ENCODE measurements around the gene TCERG1L. TPM values are rescaled to one million over a fixed set of nuclear protein-coding genes. Genes with fewer than 3 reads are reported as not detected.
"Not testable (repeated sequence)": the region's sequence is repeated elsewhere in the genome, so short reads cannot be mapped to it uniquely, and the experiment has no call there.

TCERG1L gene
- total RNA-seq, 4 donors from 2014 or later: 0.41 TPM; not detected in 3

- Histone ChIP-seq H3K9me3 (no peaks in the 10 kb centered on the region), H3K4me3 (no peak overlapping the region), H3K4me1 (no peaks in the 10 kb centered on the region), H3K27me3 (no peaks in the 10 kb centered on the region), H3K27ac (no peak overlapping the region), H3K36me3 (no peaks in the 10 kb centered on the region)
- DNase-seq: no peak
- TF ChIP-seq POLR2A (IDR thresholded peaks at IDR 0.05) (no peak), CTCF (IDR thresholded peaks at IDR 0.05) (no peak)
- intact Hi-C loops (cut with DNase I; ENCODE audit: low total_unique reads): no loop called here
Measured at GRCh38 chr10:131240691-131241090, 70.8 kb downstream of the TCERG1L start.

- no peak for TF ChIP-seq CTCF (IDR thresholded peaks at IDR 0.05)
- TF ChIP-seq POLR2A (IDR thresholded peaks at IDR 0.05): no peak
- Histone ChIP-seq H3K9me3 (no peaks in the 10 kb centered on the region), H3K27ac (no peak overlapping the region), H3K36me3 (no peaks in the 10 kb centered on the region), H3K4me3 (no peak overlapping the region), H3K27me3 (no peaks in the 10 kb centered on the region), H3K4me1 (no peaks in the 10 kb centered on the region)
- intact Hi-C loops (cut with DNase I; ENCODE audit: low total_unique reads): no loop called here
- DNase-seq: no peak
Measured at GRCh38 chr10:131239926-131240325, 71.6 kb downstream of the TCERG1L start.

- Histone ChIP-seq H3K27me3 (no peaks in the 10 kb centered on the region), H3K36me3 (no peaks in the 10 kb centered on the region), H3K27ac (no peak overlapping the region), H3K4me1 (no peaks in the 10 kb centered on the region), H3K9me3 (no peaks in the 10 kb centered on the region), H3K4me3 (no peak overlapping the region)
- DNase-seq: no peak
- intact Hi-C loops (cut with DNase I; ENCODE audit: low total_unique reads): no loop called here
- TF ChIP-seq POLR2A (IDR thresholded peaks at IDR 0.05): no peak
- TF ChIP-seq CTCF (IDR thresholded peaks at IDR 0.05): no peak
Measured at GRCh38 chr10:131239450-131239849, 72.1 kb downstream of the TCERG1L start.

GRCh38 chr10:131238669-131239280, 72.7 kb downstream of the TCERG1L start:
- intact Hi-C loops (cut with DNase I; ENCODE audit: low total_unique reads): no loop called here
- Histone ChIP-seq H3K36me3 (no peaks in the 10 kb centered on the region), H3K9me3 (no peaks in the 10 kb centered on the region), H3K27ac (no peak overlapping the region), H3K4me3 (no peak overlapping the region), H3K4me1 (no peaks in the 10 kb centered on the region), H3K27me3 (no peaks in the 10 kb centered on the region)
- TF ChIP-seq POLR2A (IDR thresholded peaks at IDR 0.05) (no peak), CTCF (IDR thresholded peaks at IDR 0.05) (no peak)
- no peak for DNase-seq

- no peaks in the 10 kb centered on the region for H3K27me3 ChIP-seq
- no peak overlapping the region for H3K27ac ChIP-seq
- no peaks in the 10 kb centered on the region for H3K36me3 ChIP-seq
- no peak for DNase-seq
- no peaks in the 10 kb centered on the region for H3K4me1 ChIP-seq
- H3K9me3 ChIP-seq: no peaks in the 10 kb centered on the region
- TF ChIP-seq POLR2A (IDR thresholded peaks at IDR 0.05) (no peak), CTCF (IDR thresholded peaks at IDR 0.05) (no peak)
- no peak overlapping the region for H3K4me3 ChIP-seq
- intact Hi-C loops (cut with DNase I; ENCODE audit: low total_unique reads): no loop called here
Measured at GRCh38 chr10:131237991-131238651, 73.4 kb downstream of the TCERG1L start.

- DNase-seq; H3K27me3 ChIP-seq; H3K4me3 ChIP-seq; H3K9me3 ChIP-seq; H3K4me1 ChIP-seq; H3K36me3 ChIP-seq; intact Hi-C loops (cut with DNase I; ENCODE audit: low total_unique reads); H3K27ac ChIP-seq: not testable (repeated sequence)
Measured at GRCh38 chr10:131234606-131235005, 76.9 kb downstream of the TCERG1L start.
